Muscle of arm (tissue), 12 donors: ENCODE data around the gene MAPK8IP2. TPM values are rescaled to one million over a fixed set of nuclear protein-coding genes. Genes with fewer than 3 reads are reported as not detected.
A peak's percentile ranks its signal among the peaks of the same experiment; 100 is the strongest.
"Not testable (repeated sequence)": the region's sequence is repeated elsewhere in the genome, so short reads cannot be mapped to it uniquely, and the experiment has no call there.

ENCODE experiments used
- DNase-seq: peaks from one replicate; pipeline ENCODE4 v3.0.0-alpha.2; 2013
- polyA plus RNA-seq, 12 donors: library from polyadenylated mRNA; unstranded; fragments of 120-200 nt; gene quantifications; one replicate each; pipeline ENCODE4 v1.2.1, GENCODE V29; 2013; ENCODE audit not compliant: insufficient read length in 12 of 12

MAPK8IP2 gene
- polyA plus RNA-seq, 12 donors, result 0.11 to 3.1 (median 0.43) TPM; not detected in 1

DNA sequence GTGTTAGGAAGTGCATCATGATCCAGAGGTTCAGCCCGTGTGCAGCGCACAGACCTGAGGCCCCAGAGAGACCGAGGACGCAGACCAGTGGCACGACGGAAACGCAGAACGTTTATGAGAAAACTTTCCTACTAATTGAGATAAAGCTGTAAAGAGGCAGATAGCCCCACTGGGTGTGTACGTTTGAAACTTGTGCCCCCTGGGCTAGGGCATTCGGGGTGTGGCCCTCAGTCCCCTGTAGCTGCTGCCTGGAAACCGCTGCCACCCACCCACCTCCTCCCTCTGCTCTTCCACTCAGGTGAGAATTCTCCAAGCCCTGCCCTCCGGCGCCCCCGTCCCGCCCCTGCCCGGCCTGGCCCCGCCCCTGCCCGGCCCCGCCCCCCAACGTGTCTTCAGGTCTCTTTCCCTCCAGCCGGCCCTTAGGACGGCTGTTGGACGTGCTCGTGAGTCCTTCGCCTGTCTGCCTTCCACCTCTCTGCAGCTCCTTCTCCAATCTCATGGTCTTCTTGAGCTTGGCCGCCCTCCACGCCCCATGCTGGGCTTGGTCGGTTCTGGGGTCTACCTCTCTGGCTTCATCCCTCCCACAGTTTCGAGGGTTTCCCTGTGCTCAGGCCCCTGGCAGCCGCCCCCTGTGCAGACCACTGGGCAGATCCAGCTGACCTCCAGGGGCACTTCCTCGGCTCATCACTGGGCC, 12.1 kb downstream of the MAPK8IP2 start:
- no peak for DNase-seq

DNA sequence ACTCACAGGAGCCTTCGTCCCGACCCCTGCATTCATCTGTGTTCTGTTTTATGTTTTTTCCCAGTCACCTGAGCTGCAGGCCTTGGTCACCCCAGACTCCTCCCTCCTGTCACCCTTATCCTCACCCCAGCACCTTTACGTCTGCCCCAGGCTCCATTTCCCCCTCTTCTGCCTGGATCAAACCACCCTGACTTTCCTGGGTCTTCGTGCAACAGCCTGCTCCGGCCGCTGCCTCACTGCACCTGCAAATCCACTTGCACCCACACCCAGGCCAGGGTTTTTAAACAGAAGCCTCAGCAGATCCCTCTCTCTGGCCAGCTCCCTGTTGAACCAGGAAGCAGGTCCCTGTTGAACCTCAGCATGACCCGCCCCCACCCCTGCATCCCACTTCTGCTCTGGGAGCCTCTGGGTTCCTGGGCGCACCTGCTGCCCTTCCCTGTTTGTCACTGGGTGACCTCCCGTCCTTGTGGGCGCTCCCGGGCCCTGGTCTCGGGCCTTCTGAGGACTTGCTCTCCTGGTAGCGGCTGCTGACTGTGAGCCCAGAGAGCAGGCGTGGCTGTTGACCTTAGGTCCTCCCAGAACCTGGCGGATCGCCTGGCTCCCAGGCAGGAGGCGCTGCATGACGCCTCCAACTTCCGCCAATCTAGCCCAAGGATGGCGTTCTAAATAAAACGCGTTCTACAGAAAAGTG, 12.8 kb downstream of the MAPK8IP2 start:
- DNase-seq, result no peak

DNA sequence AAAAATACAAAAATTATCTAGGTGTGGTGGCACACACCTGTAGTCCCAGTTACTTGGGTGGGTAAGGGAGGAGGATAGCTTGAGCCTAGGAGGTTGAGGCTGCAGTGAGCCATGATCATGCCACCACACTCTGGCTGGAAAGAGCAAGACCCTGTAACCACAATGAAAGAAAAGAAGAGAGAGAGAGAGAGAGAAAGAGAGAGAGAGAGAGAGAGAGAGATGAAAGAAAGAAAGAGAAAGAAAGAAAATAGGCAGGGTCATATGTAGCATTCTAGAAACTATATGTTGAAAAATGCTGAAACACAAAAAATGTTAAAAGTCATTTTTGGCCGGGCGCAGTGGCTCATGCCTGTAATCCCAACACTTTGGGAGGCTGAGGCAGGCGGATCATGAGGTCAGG, 13.7 kb downstream of the MAPK8IP2 start:
- DNase-seq, result not testable (repeated sequence)

DNA sequence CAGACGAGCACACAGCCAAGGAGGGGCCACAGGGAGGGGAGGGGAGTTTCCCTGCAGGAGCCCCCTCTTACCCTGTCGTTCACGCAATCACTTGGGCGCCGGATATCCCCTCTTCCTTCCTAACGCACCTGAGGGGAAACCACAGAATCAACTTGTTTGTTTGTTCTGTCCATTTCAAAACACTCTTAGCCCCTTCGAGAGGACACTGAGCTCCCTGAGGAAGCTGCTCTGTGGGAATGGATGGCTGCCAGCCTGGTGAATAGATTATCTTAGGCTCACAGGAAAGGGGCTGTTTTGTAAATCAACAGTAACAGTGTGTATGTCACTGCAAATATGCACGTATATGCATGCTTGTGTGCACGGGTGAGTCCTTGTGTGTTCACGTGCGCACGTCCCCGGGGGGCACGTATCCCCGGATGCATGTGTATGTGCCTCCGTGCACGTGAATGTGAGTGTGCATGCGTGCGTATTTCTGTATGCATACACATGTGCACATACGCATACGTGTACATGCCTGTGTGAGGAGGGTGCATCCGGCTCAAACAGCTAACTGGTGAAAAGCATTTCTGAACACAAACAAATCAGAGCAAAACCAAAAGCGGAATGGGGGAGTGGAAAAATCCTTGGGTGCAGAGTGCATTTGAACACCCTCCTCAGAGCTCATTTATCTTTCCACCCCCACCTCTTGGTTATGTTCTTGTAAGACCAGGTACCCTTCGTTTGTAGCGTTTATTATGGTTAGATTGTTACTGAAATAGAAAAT, 20.2 kb downstream of the MAPK8IP2 start:
- no peak for DNase-seq

DNA sequence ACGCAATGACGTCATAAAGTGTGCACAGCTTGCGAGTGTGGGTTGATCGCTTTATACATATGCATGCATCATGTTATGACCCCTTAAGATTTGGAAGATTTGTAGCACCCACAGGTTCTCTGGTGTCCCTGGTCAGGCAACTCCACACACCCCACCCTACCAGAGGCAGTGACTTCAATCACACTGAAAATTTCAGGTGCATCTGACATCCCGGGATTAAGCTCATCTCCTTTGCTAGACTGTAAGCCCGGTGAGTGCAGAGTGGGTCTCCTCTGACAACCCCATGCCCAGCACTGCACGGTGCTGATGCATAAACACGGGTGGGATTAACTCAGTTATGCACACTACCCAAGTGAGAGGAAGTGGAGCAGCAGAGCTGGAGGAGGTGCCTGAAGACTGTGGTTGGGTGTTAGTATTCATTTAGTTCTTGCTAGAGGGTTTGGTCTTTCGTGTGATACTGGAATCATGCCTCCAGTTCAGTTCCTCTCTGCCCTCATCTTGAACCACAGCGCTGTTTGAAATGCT, 20.8 kb downstream of the MAPK8IP2 start:
- no peak for DNase-seq

DNA sequence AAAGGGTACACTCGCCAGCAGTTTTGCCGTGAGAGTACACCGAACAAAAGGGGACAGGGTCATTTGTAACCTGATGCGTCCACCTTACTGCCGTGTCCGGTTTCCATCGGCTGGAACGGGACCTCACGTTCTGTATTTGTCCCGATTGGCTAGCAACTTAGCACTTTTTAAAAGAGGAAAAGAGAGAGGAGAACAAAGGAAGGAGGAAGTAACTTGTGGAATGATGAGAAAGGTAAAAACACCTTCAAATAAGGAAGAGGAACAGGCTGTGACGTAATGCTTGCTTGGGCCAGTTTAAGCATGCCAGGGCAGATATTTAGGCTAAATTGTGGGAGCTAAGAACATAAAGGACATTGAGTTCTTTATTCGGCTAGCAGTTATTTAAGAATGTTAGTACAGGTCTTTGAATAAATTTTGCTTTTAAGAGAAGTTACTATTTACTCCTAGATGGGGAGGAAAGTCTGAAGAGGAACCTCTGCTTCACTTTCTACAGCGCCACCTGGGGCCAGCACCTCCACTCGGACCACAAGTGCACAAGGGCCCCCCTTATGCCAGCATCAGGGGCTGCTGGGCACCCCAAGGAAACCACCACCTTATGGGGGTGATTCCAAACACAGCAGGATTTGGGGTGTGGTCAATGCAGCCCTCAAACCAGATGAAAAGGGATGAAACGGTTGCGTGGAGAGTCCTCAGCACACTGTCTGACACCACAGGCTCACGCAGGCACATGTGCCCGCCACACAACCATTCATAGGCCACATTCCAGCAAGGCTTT, 21.5 kb downstream of the MAPK8IP2 start:
- no peak for DNase-seq

DNA sequence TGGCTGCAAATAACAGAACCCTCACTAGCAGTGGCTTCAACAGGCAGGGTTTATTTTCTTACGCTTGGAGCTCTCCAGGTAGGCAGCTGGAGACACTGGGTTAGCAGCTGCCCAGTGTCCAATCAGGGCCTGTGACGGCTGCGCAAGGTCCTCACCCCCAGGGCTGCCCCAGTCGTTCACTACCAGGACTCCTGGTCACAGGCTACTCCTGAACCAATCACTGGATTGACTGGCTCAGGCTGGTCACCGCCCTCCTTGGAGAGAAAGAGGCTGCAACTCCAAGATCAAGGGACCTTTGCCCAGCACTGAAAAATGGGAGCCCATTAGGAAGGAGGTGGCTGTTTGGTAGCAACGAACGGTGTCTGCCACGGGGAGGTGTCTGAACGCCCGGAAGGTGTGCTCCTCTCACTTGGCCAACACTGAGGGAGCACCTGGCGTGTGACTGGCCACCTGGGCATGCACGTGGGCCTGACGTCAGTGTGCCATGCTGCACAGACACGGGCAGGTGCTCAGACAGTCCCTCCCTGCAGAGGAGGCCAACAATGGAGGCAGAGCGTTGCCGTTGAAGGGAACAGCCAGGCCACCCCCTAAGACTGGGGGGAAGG, 22.2 kb downstream of the MAPK8IP2 start:
- no peak for DNase-seq

DNA sequence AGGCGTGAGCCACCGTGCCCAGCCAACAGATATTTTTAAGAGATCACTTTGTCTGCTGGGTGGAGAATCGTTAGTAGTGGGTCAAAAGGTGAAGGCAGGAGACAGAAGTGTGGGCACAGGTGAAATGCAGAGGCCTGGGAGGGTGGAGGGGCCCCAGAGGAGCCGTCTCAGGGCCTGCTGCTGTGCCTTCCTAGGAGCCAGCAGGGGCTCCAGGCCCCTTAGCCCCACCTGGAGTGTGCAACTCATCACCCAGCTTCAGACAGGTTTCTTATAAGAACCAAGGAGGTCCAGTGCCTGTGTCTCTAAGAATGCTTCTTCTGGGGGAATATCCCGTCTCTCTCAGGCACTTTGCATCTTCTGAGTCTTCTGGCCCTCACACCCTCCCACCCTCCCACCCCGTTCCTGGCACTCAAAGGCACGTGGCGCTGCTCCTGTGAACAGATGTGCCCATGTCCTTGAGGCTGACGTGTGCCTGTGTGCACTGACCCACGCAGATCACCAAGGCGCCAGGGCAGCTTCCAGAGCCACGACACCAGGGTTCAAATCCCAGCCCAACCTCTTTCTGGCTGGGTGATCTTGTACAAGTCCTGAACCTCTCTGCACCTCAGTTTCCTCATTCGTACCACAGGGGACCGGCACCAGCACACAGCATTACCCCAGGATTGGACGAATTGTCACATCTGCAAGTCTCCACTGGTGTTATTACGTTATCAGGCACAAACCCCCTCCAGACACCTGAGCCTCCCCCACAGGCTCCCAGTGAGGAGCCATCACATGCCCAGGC, 23.9 kb downstream of the MAPK8IP2 start:
- DNase-seq, result no peak

DNA sequence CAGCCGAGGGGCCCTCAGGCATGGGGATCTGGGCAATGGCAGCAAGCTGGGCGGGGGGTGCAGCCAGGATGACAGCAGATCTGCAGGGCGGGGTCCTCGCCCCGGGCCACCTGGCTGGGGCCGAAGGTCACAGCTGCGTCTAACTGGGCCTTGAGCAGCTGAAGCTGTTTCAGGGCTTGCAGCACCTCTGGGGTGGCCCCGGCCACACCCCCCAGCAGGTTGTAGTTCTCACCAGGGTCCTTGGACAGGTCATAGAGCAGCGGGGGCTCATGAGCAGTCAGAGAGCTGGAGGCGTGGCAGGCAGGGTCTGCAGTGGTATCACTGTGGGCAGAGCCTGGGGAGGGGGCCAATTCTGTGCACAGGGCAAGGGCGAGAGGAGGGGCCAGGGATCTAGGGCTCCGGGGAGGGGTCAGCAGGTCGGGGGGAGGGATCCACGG, 24.6 kb downstream of the MAPK8IP2 start:
- DNase-seq, result no peak

DNA sequence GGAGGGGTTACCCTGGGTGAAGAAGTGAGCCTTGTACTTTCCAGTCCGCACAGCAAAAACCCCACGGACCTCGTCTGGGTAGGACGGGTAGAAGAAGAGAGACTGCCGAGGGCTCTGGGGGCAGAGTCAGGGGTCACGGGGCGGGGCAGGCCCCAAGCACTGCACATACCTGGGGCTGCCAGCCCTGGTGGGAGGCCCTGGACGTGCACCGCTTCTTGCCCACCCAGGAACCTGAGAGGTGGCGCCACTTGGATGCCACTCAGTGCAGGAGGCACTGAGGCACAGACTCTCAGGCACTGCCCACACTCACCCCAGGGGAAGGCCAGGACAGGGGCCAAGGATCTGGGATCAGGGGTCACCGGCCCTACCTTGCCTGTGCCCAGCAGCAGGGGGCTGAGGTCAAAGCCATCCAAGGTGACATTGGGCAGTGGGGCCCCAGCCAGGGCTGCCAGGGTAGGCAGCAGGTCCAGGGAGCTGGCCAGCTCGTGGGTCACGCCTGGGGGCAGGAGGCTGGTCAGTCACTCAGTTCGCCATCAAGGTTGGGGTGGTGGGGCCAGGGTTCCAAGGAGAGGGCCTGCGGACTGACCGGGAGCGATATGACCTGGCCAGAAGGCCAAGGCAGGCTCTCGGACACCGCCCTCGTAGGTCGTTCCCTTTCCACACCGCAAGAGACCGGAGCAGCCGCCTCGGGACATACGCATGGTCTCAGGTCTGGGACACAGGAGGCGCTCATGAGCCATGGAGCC, 25.1 kb downstream of the MAPK8IP2 start:
- no peak for DNase-seq

DNA sequence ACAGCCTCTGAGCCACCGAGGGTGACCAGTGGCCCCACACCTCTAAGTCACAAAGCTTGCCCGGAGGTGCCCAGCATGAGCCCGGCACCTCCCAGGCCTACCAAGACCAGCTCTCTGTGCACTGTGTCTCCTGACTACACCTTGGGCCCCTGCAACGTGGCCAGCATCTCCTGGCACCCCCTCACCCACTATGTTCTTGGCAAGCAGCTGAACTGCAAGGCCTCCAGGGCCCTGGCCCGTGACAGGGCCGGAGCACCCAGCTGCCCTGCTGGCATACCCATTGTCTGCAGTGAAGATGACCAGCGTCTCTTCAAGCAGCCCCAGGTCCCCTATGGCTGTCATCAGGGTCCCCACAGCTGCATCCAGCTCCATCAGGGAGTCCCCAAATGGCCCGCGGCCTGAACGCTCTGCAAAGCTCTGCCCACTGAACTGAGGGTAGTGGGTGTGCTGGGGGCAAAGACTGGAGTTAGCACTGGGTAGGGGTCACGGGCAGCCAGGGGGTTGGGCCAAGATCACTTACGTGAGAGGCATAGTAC, 25.8 kb downstream of the MAPK8IP2 start:
- DNase-seq, result no peak

DNA sequence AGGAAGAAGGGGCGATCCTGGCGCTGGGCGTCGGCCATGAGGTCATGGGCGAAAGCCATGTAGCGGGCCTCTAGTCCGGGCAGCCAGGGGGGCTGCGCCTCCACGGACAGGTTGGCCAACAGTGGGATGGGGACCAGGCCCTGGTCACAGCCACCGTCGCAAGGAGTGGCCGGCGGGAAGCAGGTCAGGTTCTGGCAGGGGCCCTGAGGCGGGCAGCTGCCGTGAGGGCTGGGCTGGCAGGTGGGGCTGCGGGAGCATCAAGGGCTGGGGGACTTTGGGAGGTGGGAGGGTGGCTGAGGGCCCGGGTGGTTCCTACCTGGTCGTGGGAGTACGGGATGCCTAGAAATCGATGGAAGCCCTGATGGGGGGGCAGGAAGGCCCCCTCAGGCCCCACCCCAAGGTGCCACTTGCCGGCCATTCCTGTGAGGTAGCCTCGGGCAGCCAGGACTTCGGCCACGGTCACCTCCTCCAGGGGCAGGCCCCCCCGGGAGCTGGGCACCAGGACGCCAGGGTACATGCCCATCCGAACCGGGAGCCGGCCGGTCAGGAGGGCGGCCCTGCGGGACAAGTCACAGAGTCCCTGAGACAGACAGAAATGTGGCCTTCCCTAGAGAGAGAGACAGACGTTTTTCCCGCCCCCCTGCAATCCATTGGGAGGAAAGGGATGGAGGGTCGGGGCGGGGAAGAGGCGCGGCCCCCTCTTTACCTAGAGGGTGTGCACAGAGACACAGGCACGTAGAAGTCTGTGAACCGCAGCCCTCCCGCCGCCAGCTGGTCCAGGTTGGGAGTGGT, 26.5 kb downstream of the MAPK8IP2 start:
- no peak for DNase-seq

DNA sequence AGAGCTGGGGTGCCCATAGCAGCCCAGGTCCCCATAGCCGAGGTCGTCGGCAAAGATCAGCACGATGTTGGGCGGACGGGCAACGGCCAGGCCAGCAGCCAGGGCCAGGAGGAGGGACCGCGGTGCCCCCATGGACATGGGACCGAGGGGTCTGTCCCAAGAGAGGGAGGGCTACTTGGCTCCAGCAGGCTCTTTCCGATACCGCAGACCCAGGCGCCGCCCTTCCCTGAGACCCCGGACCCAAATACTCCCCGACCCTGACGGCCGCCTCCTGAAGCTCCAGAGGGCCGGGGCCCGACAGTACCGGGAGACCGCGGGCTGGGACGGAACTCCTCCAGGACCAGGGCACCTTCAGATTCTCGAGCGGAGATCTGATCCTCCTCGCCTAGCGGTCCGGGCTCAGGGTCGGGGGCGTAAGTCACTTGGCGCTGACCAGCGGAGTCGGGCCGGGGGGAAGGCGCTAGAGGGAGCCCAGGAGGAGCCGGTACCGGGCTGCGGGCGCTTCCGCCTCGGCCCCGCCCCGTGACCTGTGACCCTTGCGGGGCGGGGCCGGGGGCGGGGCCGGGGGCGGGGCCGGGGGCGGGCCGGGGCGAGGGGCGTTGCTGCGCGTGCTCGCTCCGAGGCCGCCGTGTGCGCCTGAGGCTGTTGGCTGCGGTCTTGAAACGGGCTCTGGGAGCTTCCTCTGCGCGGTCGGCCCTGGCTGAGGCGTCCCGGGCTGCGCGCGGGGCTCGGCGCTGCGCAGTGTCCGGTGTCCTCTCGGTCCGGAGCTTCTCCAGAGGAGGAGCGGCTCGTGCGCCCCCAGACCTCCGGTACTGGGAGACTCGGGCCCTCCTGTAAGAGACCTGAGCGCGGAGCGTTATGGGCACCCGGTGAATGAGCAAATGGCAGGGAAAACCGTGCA, 27.3 kb downstream of the MAPK8IP2 start, which contains the start of gene ARSA:
TSS of gene ARSA (minus strand) at position 511 of the 901 bp plus-strand sequence. CDS start at position 138, 373 bp downstream.
- DNase-seq, result peak; percentile 81

DNA sequence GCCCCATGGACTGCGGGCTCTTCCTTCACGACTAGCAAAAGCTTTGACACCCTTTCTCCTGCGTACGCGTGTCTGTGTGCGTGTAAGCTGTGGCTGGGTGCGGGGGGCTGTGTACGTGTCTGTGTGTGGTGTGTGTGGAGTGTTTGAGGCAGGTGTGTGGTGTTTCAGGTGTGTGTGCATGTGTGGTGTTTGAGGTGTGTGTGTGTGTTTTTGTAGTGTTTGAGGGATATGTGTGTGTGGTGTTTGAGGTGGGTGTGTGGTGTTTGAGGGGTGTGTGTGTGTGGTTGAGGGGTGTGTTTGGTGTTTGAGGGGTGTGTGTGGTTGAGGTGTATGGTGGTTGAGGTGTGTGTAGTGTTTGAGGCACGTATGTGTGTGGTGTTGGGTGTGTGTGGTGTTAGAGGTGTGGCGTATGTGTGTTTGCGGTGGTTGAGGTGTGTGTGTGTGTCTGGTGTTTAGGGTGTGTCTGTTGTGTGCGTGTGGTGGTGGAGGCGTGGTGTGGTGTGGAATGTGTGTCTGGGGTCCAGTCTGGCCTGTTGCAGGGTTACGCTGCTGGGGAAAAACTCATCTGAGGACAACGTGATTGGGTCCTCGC, 28.0 kb downstream of the MAPK8IP2 start:
- DNase-seq, result no peak

DNA sequence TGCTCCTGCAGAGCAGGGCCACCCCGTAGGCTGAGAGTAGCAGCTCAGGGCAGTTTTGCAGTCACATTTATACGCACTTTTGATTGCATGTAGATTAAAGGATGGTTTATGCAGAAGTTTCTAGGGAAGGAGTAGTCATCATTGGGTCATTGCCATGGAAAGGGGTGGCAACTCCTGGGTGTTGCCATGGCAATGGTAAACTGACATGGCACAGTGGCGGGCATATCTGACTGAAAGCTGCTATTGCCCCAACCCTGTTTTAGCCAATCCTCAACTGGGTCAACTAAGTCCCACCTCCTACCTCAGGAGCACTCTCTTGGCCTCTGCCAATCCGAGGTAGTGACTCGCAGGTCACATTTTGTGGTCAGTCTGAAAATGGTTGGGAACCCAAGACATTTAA, 29.8 kb downstream of the MAPK8IP2 start:
- no peak for DNase-seq

DNA sequence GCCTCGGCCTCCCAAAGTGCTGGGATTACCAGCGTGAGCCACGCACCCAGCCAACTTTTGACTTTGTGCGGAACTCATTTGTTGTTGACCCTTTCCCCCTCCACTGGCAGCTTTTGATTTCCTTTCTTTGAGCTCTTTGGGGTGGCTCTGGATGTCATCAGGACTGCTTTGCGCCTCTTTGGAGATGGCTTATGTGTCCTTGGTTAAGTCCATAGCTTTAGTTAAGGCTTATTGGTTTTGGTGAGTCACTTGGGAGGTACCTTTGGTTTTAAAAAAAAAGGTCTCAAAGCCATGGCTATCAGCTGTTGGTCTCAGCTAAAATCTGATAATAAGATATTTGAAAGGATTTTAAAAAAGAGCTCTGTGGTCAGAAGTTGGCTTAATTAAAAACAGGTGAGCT, 32.5 kb downstream of the MAPK8IP2 start:
- DNase-seq, result no peak

DNA sequence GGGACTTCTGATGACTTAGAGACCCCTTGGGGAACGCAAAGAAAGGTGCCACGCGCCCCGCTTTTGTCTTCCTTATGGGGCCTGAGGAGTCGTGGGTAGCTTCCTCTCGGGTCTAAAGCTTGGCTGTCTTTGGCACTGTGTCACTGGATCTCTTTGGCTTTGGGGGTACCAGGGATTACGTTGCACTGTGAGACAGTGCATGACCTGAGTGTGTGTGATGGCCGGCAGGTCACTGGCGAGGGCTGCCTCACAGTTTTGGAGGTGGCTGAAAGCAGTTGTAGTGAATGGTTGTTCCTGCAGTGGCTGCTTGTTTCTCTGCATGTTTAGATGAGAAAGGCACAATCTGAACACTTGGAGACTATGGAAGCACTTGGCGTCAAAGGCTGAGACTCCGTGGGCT, 33.2 kb downstream of the MAPK8IP2 start:
- DNase-seq, result no peak
